AG20443 (cell line): ENCODE data around the gene MGAT3.

Experiments used
- DNase-seq: peaks from one replicate; pipeline ENCODE4 v3.0.0; 2012; ENCODE audit warnings: low spot score, mixed read lengths

Gene MGAT3

GRCh38 chr22:39472570-39473556 is 16.1 kb downstream of the MGAT3 start:
- DNase-seq: no peak

DNA sequence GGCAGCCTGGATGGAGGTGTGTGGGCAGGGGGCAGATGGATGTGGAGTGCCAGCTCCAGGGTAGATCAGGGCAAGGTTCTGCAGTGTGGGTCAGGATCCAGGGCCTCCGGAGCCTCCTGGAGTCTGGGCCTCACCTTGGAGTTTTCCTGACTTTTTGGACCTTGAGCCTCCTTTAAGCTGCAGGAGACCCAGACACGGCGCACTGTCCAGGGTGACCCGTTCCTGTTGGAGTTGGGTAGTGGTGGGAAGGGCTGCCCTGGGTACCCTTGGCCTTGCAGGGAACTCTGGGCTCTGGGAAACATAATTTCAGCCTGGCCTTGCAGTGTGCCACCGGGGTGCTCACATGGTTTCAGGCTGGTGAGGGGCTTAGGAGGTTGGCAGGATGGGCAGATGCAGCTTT is 17.0 kb downstream of the MGAT3 start:
- DNase-seq: no peak

GRCh38 chr22:39474351-39475111 is 17.7 kb downstream of the MGAT3 start:
- peak; percentile 63 for DNase-seq

GRCh38 chr22:39475337-39475736 is 18.5 kb downstream of the MGAT3 start:
- no peak for DNase-seq

- no peak for DNase-seq
These were observed 19.1 kb downstream of the MGAT3 start for GRCh38 chr22:39475902-39476301.

- no peak for DNase-seq
These were observed 19.9 kb downstream of the MGAT3 start for GRCh38 chr22:39476664-39477063.

DNA sequence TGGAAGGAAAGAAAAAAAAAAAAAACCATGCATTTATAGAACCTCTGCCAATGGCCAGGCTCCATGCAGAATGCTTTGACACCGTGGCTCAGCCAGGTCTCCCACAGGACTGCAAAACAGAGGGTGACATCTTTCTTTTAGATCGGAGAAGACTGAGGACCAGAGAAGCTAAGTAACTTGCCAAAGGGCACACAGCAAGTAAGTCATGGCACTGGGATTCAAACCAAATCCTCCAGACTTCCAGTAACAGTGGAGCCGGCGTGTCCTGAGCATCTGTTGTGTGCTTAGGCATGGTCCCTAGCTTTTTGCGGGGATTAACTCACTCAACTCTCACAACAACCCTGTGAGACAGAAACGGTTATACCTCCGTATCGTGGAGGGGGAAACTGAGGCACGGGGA is 20.7 kb downstream of the MGAT3 start:
- DNase-seq: no peak

- peak; percentile 44 for DNase-seq
These were observed 21.6 kb downstream of the MGAT3 start for GRCh38 chr22:39478441-39478850.

DNA sequence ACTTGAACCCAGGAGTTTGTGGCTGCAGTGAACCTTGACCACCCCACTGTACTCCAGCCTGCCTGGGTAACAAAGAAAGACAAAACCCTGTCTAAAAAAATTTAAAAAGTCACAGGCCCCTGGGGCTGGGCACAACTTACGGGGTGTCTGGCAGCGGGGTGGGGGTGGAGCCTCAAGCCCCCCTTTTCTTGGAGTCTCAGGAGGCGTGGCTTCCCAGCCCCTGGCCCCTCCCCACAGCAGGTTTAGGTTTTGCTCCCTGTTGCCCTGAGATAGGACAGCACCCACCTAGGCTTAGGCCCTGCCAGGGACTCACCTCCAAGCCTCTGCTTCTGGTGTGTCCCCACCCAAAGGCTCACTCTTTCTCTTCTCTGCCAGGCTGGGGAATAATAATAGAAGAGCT is 22.4 kb downstream of the MGAT3 start:
- DNase-seq: no peak

DNA sequence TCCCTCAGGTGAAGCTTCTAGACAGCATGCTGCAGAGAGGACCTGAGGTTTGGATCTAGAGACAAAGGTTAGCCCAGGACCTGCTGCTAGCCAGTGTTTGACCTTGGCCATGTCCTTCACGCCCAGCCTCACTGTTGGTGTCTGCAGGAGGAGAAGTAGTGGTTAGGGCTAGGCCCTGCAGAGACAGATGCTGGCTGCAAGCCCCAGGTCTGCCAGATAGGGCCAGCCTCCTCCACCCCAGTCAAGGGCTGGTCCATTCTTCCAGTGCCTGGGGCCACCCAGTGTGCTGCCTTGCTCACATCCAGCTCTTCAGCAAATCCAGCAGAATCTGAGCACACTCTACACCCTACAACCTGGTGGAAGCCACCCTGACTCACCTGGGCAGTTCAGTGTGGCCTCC is 23.7 kb downstream of the MGAT3 start:
- DNase-seq: no peak

- DNase-seq: no peak
These were observed 24.2 kb downstream of the MGAT3 start for GRCh38 chr22:39481054-39481453.

DNA sequence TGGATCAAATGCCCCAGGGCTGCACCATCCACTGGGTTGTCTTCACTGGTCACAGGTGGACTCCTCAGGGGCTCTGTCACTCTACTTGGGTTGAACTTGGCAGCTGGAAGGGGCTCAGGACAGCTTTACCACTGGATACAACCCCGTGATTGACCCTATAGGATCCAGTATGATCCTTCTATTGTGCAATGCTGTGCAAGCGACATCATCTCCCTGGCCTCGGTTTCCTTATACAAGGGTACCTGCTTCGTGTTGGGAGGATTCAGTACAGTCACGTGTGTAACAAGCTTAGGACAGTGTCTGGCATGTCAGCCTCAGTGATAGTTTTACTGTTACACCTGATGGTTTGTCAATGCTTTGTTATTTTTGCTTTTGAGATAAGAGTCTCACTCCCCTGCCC is 24.8 kb downstream of the MGAT3 start:
- no peak for DNase-seq

DNA sequence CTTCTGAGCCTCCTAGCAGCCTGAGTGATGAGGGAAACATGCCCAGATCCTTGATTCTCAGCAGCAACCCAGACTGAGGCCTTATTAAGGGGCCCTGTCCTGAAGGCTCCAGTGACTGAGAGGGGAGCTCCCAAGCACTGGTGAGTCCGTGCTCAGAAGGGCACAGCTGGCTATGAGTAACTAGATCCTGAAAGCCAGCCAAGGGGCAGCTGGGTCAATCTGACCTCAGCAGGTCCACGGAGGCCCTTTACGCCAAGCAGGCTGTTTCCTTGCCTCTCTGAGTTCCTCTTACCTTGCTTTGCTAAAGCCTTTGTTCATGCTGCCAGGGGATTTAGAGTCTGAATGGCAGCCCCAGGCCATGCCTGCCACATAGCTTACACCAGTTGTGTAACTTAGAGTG is 26.0 kb downstream of the MGAT3 start:
- no peak for DNase-seq

- DNase-seq: peak; percentile 43
These were observed 30.4 kb downstream of the MGAT3 start for GRCh38 chr22:39486951-39487825.

DNA sequence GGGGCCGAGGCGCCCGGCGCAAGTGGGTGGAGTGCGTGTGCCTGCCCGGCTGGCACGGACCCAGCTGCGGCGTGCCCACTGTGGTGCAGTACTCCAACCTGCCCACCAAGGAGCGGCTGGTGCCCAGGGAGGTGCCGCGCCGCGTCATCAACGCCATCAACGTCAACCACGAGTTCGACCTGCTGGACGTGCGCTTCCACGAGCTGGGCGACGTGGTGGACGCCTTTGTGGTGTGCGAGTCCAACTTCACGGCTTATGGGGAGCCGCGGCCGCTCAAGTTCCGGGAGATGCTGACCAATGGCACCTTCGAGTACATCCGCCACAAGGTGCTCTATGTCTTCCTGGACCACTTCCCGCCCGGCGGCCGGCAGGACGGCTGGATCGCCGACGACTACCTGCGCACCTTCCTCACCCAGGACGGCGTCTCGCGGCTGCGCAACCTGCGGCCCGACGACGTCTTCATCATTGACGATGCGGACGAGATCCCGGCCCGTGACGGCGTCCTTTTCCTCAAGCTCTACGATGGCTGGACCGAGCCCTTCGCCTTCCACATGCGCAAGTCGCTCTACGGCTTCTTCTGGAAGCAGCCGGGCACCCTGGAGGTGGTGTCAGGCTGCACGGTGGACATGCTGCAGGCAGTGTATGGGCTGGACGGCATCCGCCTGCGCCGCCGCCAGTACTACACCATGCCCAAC is 31.2 kb downstream of the MGAT3 start:
- DNase-seq: no peak

GRCh38 chr22:39488563-39489083 is 31.8 kb downstream of the MGAT3 start:
- DNase-seq: no peak

GRCh38 chr22:39489094-39490068 is 32.6 kb downstream of the MGAT3 start:
- no peak for DNase-seq

- DNase-seq: peak; percentile 89
These were observed 33.5 kb downstream of the MGAT3 start for GRCh38 chr22:39490135-39490798.

GRCh38 chr22:39490966-39491680 is 34.3 kb downstream of the MGAT3 start:
- no peak for DNase-seq
